ENCODE measurements around the gene S100A10.

S100A10 gene

DNA sequence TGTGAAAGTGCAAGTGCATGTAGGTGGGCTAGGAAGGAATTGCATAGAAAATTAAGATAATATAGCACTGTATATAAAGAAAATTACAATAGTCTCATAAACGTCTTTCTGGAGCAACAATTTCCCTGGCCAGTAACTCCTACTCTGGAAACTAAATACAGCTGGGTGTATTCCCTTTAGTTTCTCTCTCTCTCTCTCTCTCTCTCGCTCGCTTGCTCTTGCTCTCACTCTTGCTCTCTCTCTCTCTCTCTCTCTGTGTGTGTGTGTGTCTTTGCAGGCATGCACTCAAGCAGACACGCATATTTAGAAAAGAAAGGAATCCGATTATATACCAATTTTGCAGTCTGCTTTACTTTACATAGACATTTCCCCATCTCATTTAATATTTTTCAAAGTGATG, 14.7 kb downstream of the S100A10 start:
- H3K9ac ChIP-seq (ENCODE audit: low read length): no peak overlapping the region
- no peaks in the 10 kb centered on the region for H4K20me1 ChIP-seq (ENCODE audit: low read depth, low read length)
- TF ChIP-seq, protein P1, sequence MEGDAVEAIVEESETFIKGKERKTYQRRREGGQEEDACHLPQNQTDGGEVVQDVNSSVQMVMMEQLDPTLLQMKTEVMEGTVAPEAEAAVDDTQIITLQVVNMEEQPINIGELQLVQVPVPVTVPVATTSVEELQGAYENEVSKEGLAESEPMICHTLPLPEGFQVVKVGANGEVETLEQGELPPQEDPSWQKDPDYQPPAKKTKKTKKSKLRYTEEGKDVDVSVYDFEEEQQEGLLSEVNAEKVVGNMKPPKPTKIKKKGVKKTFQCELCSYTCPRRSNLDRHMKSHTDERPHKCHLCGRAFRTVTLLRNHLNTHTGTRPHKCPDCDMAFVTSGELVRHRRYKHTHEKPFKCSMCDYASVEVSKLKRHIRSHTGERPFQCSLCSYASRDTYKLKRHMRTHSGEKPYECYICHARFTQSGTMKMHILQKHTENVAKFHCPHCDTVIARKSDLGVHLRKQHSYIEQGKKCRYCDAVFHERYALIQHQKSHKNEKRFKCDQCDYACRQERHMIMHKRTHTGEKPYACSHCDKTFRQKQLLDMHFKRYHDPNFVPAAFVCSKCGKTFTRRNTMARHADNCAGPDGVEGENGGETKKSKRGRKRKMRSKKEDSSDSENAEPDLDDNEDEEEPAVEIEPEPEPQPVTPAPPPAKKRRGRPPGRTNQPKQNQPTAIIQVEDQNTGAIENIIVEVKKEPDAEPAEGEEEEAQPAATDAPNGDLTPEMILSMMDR (IDR thresholded peaks at IDR 0.05; ENCODE audit: insufficient read depth, low read length, poor library complexity, severe bottlenecking): no peak
- H3K27ac ChIP-seq (ENCODE audit: low read depth, low read length): no peak overlapping the region
- H3K4me2 ChIP-seq (ENCODE audit: low read depth, low read length, poor library complexity, severe bottlenecking): no peak overlapping the region
- no peaks in the 10 kb centered on the region for H3K79me2 ChIP-seq (ENCODE audit: insufficient read depth, low read length)
- H3K4me3 ChIP-seq (ENCODE audit: insufficient read depth, low read length, poor library complexity, severe bottlenecking): no peak overlapping the region
- no peaks in the 10 kb centered on the region for H3K9me2 ChIP-seq (replicated peaks; ENCODE audit: insufficient read depth, low read length)
- no peaks in the 10 kb centered on the region for H3K27me3 ChIP-seq (ENCODE audit: low read length)
- no peaks in the 10 kb centered on the region for H3F3A ChIP-seq (ENCODE audit: insufficient read depth)
- H2AFZ ChIP-seq (ENCODE audit: low read depth, low read length, severe bottlenecking): no peak overlapping the region
- no peaks in the 10 kb centered on the region for H3K9me3 ChIP-seq (ENCODE audit: insufficient read depth, low read length)
- no peaks in the 10 kb centered on the region for H3K36me3 ChIP-seq (ENCODE audit: low read length)

DNA sequence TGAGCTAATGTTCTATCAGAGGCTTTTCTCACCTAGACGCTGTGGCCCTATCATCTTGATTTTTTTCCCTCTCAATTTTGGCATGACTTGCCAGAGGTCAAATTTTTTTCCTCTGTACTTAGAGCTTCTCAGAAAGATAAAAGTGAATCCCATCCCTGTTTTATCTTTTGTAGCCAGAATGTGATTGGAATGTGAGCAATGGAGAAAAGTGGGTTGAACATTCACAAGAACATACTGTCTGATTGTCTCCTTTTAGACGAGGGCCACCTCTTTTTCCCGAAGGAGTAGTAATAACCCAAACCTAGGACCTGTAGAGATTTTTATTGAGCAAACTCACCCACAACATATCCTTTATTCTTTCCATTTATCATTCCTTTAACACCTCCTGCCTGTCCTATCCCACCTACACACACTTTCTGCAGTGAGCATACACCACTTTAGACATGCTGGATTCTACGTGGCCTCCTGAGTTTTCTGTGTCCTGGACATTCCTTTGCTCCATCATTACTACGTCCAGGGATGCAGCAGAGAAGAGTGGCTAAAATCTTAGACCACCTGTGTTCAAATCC, 15.9 kb downstream of the S100A10 start:
- H3K9ac ChIP-seq (ENCODE audit: low read length): no peak overlapping the region
- no peak for TF ChIP-seq EZH2phosphoT487 (conservative IDR thresholded peaks at IDR 0.05; ENCODE audit: low read length)
- TF ChIP-seq, protein P1 (IDR thresholded peaks at IDR 0.05; ENCODE audit: insufficient read depth, low read length, poor library complexity, severe bottlenecking): no peak
- no peaks in the 10 kb centered on the region for H3K9me2 ChIP-seq (replicated peaks; ENCODE audit: insufficient read depth, low read length)
- no peak overlapping the region for H3K27ac ChIP-seq (ENCODE audit: low read depth, low read length)
- H3K9me3 ChIP-seq (ENCODE audit: insufficient read depth, low read length): no peaks in the 10 kb centered on the region
- H3F3A ChIP-seq (ENCODE audit: insufficient read depth): no peaks in the 10 kb centered on the region
- H3K79me2 ChIP-seq (ENCODE audit: insufficient read depth, low read length): no peaks in the 10 kb centered on the region
- no peaks in the 10 kb centered on the region for H3K27me3 ChIP-seq (ENCODE audit: low read length)
- H2AFZ ChIP-seq (ENCODE audit: low read depth, low read length, severe bottlenecking): no peak overlapping the region
- H3K4me2 ChIP-seq (ENCODE audit: low read depth, low read length, poor library complexity, severe bottlenecking): no peak overlapping the region
- H4K20me1 ChIP-seq (ENCODE audit: low read depth, low read length): no peaks in the 10 kb centered on the region
- H3K4me3 ChIP-seq (ENCODE audit: insufficient read depth, low read length, poor library complexity, severe bottlenecking): no peak overlapping the region
- no peaks in the 10 kb centered on the region for H3K36me3 ChIP-seq (ENCODE audit: low read length)

DNA sequence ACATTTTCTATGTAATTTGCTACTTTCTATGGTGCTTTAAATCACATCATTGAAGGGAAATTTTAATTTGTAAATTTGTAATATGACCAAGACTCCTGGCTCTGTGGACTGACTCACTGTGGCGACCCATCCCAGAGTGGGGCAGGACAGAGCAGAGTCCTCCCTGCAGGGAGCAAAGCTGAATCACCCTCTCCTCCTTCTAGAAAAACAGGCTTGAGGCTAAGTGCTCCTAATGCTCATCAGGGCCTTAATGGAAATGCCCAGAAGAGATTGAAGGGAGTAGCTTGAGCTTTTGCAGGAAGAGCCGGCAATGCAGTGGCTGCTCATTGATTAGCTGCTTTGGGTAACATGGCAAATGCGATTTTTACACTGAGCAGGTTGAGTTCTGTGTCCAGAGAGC, 16.8 kb downstream of the S100A10 start:
- H4K20me1 ChIP-seq (ENCODE audit: low read depth, low read length): no peaks in the 10 kb centered on the region
- no peaks in the 10 kb centered on the region for H3K9me3 ChIP-seq (ENCODE audit: insufficient read depth, low read length)
- no peak overlapping the region for H3K27ac ChIP-seq (ENCODE audit: low read depth, low read length)
- H3K79me2 ChIP-seq (ENCODE audit: insufficient read depth, low read length): no peaks in the 10 kb centered on the region
- H3K36me3 ChIP-seq (ENCODE audit: low read length): no peaks in the 10 kb centered on the region
- H3K4me3 ChIP-seq (ENCODE audit: insufficient read depth, low read length, poor library complexity, severe bottlenecking): no peak overlapping the region
- no peak overlapping the region for H2AFZ ChIP-seq (ENCODE audit: low read depth, low read length, severe bottlenecking)
- no peak overlapping the region for H3K9ac ChIP-seq (ENCODE audit: low read length)
- no peak for TF ChIP-seq EZH2phosphoT487 (conservative IDR thresholded peaks at IDR 0.05; ENCODE audit: low read length)
- TF ChIP-seq, protein P1 (IDR thresholded peaks at IDR 0.05; ENCODE audit: insufficient read depth, low read length, poor library complexity, severe bottlenecking): no peak
- H3K4me2 ChIP-seq (ENCODE audit: low read depth, low read length, poor library complexity, severe bottlenecking): no peak overlapping the region
- H3K27me3 ChIP-seq (ENCODE audit: low read length): no peaks in the 10 kb centered on the region
- no peaks in the 10 kb centered on the region for H3F3A ChIP-seq (ENCODE audit: insufficient read depth)
- no peaks in the 10 kb centered on the region for H3K9me2 ChIP-seq (replicated peaks; ENCODE audit: insufficient read depth, low read length)
